GM18951 (cell line): Measurements from ENCODE around the gene STARD10.
A peak's percentile ranks its signal among the peaks of the same experiment; 100 is the strongest.

ENCODE experiments used
- POLR2A ChIP-seq: IDR thresholded peaks from 4 replicates; pipeline ENCODE4 v1.6.1; 2011; ENCODE audit warnings: mild to moderate bottlenecking; ENCODE audit not compliant: insufficient read length, insufficient read depth; ENCODE audit errors: extremely low read depth
- in situ Hi-C: fragments of 300-500 bp; cut with MboI; formaldehyde crosslinking; loops from one replicate; pipeline ENCODE4 v1.12.0; 2022; ENCODE audit warnings: low sequenced_read_pairs, mixed read lengths, inconsistent platforms; ENCODE audit not compliant: unreplicated experiment

STARD10 gene

DNA sequence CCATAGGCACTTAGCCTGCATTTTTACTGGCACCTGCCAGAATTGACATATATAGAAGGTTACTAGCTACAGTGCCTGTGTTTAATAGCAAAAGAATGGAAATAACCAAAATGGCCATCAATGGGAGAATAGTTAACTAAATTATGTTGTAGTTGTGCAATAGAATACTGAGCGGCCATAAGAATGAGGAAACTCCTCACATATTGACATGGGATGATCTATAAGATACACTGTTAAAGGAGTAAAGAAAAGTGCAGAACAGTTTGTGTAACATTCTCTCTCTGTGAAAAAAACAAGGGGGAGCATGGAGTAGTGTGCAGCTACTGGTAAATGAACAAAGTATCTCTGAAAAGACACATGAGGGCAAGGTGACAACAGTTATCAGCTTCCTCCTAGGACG, 63.1 kb downstream of the STARD10 start:
- TF ChIP-seq POLR2A = no peak
- in situ Hi-C loops = no loop called here

DNA sequence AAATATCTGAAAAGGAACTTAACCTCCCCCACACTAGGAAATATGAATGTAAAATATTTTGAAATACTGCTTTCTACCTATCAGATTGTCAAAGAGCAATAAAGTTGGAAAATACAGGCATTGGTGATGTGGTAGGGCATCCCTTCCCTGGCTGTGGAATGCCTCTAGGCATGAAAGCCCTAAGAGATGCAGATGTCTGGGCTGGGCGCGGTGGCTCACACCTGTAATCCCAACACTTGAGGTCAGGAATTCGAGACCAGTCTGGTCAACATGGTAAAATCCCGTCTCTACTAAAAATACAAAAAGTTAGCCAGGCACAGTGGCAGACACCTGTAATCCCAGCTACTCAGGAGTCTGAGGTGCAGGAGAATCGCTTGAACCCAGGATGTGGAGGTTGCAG, 63.6 kb downstream of the STARD10 start:
- in situ Hi-C loops = no loop called here
- no peak for TF ChIP-seq POLR2A

GRCh38 chr11:72727521-72727920, 66.3 kb downstream of the STARD10 start:
- TF ChIP-seq POLR2A = no peak
- in situ Hi-C loops = loop anchor here (5.0 to 10.0 kb wide), 2 partner anchors 70 to 447 kb away; no protein-coding TSS in a partner anchor

- no peak for TF ChIP-seq POLR2A
- in situ Hi-C loops = loop anchor here (5.0 to 10.0 kb wide), 2 partner anchors 71 to 448 kb away; no protein-coding TSS in a partner anchor
Observed at GRCh38 chr11:72726266-72727220, 67.3 kb downstream of the STARD10 start.

DNA sequence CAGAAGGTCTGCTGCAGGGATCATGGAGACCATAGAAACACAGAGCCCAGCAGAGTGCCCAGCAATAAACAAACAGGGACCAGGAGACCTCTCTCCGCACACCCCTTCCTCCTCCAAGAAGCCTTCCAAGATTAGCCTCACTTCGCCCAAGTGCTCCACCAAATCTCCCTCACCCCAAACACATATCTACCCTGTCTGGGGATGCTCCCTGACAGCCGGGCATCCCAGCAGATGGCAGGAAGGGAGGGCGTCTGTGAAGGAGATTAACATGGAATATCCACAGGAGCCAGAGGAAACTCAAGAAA, 68.2 kb downstream of the STARD10 start:
- no peak for TF ChIP-seq POLR2A
- in situ Hi-C loops = loop anchor here (5.0 to 10.0 kb wide), 2 partner anchors 72 to 449 kb away; no protein-coding TSS in a partner anchor

DNA sequence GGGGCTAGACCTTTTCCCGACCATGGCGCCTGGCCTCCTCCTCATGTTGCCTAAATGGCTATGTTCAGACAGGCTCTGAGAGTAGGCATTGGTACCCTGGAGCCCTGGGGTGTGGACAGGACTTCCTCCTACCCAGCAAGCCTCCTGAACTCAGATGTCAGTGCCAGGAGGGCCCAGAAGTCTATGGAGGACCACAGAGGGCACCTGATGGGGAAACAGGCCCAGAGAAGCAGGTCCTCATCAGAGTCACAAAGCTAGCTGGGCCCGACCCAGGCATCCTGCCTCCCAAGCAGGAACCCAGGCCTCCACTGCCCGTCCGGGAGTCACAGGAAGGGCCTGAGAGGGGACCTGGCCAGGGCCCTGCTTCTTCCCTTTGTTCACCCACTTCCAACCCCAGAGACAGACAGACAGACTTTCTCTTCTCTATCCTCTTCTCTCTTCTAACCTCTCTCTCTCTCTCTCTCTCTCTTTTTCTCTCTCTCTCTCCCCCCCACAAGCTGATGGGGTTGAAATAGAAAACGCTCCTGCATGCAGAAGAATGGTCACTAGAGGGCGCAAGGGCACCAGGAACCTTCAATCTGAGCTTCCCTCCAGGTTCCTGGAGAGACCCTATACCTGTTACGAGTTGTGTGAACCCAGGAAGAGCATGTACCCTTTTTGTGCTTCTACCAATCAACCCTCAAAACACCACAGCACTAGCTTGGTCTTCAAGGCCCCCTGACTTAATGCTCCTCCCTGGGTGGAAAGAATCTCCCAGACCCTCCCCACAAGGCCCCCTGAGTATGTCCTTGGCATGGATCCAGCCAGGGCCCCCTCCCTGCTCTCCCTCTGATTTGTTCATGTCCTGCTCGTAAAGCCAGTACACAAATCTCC, 68.8 kb downstream of the STARD10 start:
- no peak for TF ChIP-seq POLR2A
- in situ Hi-C loops = loop anchor here (5.0 to 10.0 kb wide), 2 partner anchors 72 to 450 kb away; no protein-coding TSS in a partner anchor

DNA sequence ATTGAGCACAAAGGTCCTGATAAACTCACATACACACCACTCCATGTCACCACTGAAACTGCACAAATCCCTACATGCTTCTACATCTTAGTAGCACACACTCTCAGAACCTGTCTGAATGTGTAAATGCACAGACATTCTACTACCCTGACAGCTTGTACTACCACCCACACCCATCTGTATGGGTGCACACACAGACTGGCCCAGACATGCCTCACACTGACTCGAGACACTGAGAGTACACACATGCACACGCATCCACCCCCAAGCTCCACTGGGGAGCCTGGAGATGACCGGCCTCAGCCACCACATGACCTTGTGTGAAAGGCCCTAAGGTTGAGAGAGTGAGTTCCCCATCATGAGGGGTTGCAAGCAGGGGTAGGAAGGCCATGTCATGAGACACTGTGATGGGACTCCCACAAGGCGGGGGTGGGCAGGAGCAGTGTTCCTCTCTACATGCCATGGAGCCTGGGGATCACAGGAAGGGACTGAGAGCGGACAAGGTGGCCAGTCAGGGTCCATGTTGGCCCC, 69.8 kb downstream of the STARD10 start:
- TF ChIP-seq POLR2A = no peak
- in situ Hi-C loops = loop anchor here (10.0 kb wide), 1 partner anchor 451 kb away; no protein-coding TSS in a partner anchor

DNA sequence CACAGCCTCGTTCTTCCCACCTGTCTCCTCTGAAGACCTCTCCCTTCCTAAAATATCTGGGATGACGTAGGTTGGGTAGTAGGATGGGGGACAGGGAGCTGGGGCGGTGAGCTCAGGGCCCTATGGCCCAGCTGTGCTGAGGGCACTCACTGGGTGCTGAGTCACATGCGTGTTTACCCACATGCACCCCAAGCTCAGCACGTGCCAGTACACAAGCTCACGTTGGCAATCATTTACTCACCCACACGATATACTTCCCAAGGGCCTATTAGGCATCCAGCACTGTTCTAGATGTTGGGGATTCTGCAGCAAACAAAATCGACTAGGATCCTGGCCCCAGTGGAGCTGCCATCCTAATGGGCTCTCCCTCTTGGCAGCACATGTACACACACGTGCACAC, 70.3 kb downstream of the STARD10 start:
- no peak for TF ChIP-seq POLR2A
- in situ Hi-C loops = loop anchor here (10.0 kb wide), 1 partner anchor 451 kb away; no protein-coding TSS in a partner anchor

GRCh38 chr11:72722050-72722748, 71.6 kb downstream of the STARD10 start:
- in situ Hi-C loops = loop anchor here (10.0 kb wide), 1 partner anchor 453 kb away; no protein-coding TSS in a partner anchor
- TF ChIP-seq POLR2A = peak; percentile 69

DNA sequence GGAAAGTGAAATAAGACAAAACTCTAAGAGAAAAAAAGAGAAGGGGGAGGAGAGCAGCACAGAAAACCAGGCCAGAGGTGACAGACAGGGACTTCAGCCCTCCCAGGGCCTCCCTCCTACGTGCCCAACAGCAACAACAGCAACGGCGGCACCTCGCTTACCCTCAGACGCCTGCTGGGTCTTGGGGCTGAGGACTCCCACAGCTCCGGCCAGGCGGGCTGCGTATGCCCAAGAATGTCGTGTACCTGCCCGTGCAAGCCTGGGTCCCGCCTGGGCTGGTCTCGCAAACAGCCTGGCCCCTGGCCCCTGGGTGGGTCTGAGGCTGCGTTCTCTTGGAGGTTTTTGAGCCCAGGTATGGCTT, 72.2 kb downstream of the STARD10 start:
- in situ Hi-C loops = loop anchor here (10.0 kb wide), 1 partner anchor 453 kb away; no protein-coding TSS in a partner anchor
- TF ChIP-seq POLR2A = no peak

- in situ Hi-C loops = loop anchor here (10.0 kb wide), 1 partner anchor 454 kb away; no protein-coding TSS in a partner anchor
- no peak for TF ChIP-seq POLR2A
Observed at GRCh38 chr11:72721276-72721675, 72.6 kb downstream of the STARD10 start.

DNA sequence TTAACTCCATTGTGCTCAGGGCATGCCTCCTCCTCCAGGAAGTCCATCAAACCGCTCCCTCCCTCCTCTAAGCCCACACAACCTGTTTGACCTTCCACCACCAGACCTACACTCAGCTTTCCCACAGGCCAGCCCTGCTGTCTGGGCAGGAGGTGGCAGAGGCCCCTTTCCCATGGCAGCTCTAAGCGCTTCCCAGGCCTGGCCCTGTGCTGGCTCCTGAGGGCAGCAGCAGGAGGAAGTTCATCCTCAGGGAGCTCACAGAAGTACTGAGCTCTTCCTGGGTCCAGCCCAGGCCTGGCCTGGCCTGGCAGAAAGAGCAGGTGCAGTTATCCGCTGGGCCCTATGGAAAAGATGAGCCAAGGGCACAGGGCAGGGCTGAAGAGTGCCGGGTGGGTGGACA, 73.1 kb downstream of the STARD10 start:
- in situ Hi-C loops = loop anchor here (10.0 kb wide), 1 partner anchor 454 kb away; no protein-coding TSS in a partner anchor
- no peak for TF ChIP-seq POLR2A
